ENCODE measurements around the gene NCOA1.

GRCh38 chr2:24511894-24512293, 20.8 kb downstream of the NCOA1 start:
- TF ChIP-seq CTCF (IDR thresholded peaks at IDR 0.05; ENCODE audit: extremely low read depth in 1 of 2, insufficient read depth in 1 of 2, low read depth in 1 of 2, low read length in 2 of 2) (no peak), POLR2AphosphoS5 (IDR thresholded peaks at IDR 0.05; ENCODE audit: insufficient read depth, low read depth, low read length) (no peak), JUN (IDR thresholded peaks at IDR 0.05; ENCODE audit: borderline replicate concordance, insufficient read depth, insufficient read length, low read depth) (no peak), EZH2 (IDR thresholded peaks at IDR 0.05; ENCODE audit: borderline replicate concordance, low read depth, low read length, severe bottlenecking) (no peak), POLR2A (IDR thresholded peaks at IDR 0.05; ENCODE audit: low read depth, low read length) (no peak), MAX (IDR thresholded peaks at IDR 0.05; ENCODE audit: insufficient read depth, insufficient read length) (no peak)

Data from endothelial cell of umbilical vein (primary cell).